GM18502 (cell line): ENCODE results near the gene TNS3.
"Not testable (repeated sequence)": the region's sequence is repeated elsewhere in the genome, so short reads cannot be mapped to it uniquely, and the experiment has no call there.

Experiments
- ATAC-seq: cut with Tn5 transposase; IDR thresholded peaks from one replicate; pipeline ENCODE4 v1.9.1; 2021; ENCODE audit warnings: mild to moderate bottlenecking; ENCODE audit not compliant: unreplicated experiment, poor library complexity

TNS3 gene

DNA sequence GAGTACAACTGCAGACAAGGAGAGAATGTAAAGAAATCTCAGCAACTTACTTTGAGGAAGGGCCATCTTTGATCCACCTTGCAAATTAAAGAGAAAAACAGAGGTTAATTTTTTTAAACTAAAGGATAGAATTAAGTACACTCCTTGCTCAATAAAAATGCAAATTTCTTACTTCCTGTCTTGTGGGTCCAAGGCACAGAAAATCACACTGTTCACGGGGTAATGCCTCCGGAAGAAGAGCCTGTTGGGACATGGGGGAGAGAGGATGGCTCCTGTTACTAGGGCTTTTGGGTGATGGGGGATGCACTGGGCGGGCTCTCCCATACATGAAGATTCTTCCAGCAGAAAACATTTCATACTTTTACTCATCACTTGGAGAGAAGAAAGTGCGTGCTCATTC, 301.8 kb downstream of the TNS3 start:
- ATAC-seq: no peak

DNA sequence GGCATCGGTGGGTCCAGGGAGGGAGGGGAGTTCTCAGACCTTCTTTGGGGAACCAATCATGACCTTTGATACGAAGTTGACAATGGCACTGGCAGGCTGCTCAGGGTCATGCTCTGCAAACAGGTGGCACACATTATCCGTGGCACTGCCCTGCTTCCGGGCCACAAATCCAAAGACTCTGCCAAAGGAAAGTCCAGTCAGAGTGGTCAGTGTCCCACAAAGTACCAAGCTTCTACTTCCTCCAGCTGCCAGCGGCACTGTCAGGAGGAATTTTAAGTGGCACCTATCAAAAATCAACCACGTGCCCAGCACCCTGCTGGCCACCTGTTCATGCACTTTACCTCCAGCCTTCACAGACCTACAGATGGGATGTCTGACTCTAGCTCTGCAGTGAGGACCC, 303.9 kb downstream of the TNS3 start:
- no peak for ATAC-seq

DNA sequence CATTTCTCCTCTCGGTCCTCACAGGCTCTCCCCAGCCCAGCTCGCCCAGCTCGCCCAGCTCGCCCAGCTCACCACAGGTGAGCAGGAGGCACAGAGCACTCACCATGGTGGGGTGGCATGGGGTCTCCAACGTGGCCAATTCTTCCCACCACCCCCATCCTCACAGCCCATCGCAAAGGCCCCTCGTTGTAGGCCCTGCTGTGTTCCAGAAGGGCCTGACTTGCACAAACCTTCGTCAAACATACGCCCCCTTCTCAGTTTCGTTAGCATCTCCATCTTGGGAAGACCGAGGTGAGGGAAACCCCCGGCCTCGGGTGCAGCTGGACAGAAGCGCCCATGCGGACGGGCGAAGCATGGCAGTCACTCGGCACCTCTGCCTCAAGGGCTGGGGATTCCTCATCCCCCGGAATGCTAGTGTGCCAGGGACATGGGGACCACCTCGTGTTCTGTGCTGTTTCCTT, 304.6 kb downstream of the TNS3 start:
- no peak for ATAC-seq

DNA sequence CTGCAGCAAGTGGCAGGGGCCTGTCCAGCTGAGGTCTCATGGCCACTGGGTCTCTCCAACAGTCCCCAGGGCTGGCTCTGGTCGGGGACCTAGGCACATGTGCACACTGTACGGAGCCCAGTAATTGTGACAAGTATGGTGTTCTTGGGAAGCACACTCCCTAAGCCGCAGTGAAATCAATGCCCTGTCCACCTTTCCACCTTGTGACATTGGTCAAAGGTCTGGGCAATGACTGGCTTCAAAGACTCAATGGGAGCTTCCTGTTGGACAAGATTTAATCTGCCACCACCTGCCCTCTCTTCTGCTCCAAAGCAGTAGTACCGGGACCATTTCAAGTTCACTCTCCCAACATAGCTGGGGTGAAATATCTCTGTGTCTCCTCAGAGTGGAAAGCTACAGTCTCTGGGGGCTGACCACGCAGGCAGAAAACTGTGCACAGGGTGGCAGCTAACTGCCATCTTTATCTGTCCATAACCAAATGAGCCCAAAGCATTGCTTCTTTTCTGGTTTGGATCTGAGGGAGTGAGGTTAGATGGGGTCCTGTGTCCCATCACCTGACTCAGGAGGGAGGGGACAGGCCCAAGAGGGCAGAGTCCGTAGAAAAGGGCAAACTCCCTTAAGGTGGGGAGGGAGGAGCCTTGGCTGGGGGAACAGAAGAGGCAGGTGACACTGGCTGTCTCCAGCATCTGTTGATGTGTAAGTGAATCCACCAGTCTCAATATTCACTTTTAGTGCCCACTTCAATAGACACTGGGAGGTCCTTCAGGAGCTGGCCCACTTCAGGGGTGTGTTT, 307.7 kb downstream of the TNS3 start:
- no peak for ATAC-seq

DNA sequence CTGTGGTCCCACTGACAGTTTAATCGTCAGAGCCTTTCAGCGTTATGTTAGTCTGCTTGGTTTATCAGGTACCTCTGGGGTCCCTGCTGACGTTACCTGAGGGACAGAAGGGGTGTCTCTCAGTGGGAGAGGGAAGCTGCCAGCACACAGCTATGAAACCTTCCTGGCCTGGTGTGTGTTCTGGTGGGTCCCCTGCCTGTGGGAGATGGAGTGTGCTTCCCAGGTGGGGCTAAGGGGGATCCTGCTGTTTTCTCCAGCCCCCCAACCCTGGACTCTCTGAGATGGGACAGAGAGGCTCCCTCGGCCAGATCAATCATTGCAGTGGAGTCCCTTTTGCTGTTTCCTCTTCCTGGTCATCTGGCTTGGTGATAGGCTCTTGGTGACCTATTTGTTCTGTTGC, 308.8 kb downstream of the TNS3 start:
- ATAC-seq: no peak

DNA sequence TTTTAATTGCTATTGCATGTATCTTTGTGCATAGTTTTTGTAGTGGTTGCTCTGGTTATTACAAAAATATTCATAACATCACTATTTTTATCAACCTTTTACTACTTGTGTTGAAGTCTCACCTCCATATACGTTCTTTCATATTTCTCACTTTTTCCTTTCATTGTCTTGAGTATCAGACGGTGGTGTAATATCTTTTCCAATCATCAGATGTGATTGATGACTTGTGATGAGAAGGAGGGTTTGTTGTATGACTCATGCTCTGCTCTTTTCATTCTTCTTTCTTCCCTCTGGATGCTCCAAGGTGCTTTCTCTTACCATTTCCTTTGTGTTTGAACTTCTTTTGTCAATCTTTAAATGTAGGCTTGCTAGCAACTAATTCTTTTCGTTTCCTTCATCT, 310.2 kb downstream of the TNS3 start:
- ATAC-seq: no peak

DNA sequence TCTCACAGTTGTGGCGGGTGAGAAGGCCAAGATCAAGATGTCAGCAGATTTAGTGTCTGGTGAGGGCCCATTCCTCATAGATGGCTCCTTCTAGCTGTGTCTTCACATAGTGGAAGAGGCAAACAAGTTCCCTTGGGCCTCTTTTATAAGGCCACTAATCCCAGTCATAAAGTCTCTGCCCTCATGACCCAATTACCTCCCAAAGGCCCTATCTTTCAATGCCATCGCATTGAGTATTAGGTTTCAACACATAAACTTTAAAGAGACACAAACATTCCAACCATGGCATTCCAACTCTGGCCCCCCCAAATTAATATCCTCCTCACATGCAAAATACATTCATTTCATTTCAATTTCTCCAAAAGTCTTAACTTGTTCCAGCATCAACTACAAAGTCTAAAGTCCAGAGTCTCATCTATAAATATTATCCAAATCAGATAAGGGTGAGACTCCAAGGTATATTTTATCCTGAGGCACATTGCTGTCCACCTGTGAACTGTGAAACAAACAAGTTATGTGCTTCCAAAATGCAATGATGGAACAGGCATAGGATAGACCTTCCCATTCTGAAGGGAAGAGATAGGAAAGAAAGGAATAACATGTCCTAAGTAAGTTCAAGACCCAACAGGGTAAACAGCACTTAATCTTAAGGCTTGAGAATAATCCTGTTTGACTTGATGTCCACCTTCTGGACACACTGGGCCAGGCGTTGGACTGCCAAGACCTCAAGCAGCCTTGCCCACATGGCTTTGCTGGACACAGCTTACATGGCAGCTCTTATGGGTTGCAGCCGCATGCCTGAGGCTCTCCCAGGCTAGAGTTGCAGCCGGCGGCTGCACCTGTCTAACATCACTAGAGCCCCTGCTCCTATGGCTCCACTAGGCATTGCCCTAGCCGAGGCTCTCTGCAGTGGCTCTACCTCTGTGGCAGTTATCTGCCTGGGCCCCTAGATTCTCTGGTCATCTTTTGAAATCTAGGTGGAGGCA, 312.8 kb downstream of the TNS3 start:
- ATAC-seq: no peak

DNA sequence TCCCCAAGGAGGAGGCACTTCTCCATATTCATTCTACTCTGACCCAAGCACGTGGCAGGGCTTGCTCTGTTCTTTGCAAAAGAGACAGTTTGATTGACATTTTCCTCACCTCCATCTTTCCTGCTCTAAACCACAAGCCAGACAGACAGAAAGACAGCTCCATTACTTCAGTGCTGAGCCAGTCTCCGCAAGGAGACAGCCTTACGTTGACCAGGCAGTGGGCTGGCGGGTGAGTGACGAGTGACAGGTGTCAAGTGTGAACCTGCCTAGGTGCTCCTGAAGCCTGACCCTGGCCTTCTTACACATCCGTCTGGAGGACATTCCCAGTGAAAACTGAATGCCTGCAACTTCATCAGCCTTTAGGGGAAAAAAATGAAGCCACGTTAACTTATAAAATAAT, 314.6 kb downstream of the TNS3 start:
- no peak for ATAC-seq

DNA sequence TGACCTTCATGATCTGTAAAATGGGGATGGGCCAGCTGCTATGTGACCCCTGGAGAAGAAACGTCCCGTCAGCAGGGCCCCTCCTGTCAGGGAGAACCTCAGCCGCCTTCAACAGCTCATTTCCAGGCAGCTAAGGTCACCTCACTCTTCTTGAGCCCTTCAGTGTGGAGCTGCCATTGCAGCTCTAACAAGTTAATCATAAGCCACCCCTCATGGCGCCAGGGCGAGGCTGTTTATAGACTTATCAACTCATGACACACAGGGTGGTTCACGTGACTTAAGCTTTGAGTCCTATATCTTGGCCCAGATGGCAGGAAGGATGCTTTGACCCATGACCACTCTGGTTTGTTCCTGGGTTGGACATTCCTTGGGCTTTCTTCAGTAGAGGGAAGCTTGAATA, 315.1 kb downstream of the TNS3 start:
- ATAC-seq: no peak

DNA sequence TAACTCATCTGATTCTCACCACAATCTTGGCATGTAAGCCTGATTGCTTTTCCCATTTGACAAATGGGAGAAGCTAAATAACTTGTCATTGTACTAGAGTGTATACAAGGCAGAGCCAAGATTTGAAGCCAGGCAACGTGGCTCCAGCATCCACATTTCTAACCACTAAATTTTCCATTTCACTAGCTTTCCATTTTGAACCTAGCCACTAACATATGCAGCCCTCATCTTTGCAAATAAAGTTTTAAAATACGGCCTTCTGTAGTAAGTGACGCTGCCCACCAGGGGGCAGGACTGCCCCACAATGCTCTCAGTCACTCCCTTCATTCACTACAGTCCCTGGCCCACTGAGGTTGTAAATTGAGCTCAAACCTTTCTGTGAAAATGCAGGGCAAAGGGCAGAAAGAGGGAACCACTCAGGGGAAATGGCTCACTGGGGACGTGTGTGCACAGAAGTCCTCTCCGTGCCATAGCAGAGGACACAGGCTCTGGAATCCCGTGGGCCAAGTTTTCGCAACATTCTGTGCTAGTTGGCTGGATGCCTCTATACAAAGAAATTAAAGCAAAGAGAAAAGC, 315.7 kb downstream of the TNS3 start:
- ATAC-seq: peak; percentile 73

DNA sequence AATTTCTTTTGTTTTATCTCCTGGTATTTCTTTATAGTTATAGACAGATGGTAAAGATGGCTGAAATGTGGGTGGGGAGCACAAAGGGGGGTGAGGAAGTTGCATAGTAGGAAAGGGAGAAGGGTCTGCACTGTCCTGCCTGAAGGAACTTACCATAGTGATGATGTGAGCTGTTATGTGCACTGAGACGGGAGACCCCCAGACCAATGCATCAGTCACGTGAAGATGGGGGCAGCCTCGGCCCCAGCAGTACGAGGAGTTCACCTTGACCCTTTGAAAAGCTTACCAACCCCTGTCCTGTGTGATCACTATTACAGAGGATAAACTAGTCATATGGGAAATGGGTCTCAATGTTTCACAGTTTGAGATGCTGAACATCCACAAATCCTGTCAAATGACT, 316.3 kb downstream of the TNS3 start:
- ATAC-seq: no peak

DNA sequence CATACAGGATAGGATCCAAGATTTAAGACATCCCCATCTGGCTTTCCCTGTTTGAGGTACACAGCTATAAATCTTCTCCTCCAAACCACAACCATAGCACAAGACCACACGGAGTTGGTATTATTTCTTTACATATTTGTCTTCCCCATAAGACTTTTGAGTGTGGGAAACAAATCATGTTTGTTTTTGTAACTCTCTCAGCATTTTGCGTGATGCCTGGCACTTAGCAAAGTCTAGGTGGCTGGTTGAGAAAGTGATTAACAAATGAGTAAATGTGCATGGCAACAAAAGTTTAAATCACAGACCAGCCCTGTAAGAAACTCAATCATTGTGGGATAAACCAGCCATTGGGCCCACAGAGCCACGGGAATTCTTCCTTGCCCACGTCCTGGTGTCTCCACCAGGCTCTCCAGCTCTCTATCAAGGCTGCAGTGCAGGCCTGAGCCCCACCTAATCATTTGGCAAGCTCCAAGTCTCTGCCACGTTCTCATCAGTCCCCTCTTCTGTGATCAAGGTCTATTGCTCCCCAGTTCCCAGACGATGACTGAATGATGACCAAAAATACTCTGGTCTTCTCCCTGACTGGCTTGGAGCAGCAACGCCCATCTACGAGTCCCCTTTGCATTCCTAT, 317.8 kb downstream of the TNS3 start:
- ATAC-seq: no peak

DNA sequence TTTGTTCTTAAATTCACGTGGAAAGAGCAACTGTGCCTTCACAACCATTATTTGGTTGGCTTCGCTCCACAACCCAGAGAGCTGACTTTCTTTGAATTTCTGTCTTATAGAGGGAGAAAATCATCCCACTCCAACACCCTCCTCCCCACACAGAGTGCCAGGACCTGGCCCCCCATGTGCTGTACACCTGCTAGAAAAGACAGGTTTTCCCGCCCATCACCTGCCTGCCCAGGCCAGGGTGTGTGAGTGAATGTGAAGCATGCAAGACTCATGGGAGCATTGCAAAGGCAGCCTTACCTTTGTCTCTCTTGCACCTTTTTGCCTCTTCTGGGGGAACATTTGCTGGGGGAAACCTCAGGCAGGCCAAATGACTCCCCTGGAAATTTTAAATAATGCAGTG, 319.0 kb downstream of the TNS3 start:
- no peak for ATAC-seq

DNA sequence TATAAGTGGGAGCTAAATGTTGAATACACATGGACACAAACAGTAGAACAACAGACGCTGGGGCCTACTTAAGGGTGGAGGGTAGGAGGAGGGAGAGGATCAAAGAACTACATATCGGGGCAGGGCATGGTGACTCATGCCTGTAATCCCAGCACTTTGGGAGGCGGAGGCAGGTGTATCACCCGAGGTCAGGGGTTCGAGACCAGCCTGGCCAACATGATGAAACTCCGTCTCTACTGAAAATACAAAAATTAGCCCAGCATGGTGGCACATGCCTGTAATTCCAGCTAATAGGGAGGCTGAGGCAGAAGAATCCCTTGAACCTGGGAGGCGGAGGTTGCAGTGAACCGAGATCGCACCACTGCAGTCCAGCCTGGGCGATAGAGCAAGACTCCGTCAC, 319.8 kb downstream of the TNS3 start:
- not testable (repeated sequence) for ATAC-seq

DNA sequence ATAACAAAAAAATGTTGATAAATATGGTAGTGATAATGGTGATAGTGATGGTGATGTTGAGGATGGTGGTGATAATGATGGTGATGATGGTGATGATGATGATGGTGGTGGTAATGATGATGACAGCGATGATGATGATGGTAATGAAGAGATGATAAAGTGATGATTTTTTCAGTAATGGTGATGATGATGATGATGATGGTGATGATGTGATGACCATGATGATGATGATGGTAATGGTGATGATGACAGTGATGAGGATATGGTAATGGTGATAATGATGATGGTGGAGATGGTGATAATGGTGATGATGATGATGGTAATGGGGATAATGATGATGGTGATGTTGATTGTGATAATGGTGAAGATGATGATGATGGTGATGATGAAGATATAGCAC, 321.6 kb downstream of the TNS3 start:
- ATAC-seq: no peak

DNA sequence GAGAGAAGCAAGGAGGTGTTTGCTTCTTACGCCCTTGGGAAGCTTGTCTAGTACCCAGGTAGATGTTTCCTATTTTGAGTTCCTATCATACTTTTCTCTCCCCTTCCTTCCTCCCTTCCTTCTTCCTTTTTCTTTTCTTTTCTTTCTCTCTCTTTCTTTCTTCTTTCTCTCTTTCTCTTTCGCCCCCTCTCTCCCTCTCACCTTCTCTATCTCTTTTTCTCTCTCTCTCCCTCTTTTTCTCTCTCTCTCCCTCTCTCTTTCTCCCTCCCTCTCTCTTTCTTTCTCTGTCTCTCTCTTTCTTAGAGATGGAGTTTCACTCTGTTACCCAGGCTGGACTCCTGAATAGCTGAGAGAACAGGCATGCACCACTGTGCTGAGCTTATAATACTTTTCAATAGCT, 322.2 kb downstream of the TNS3 start:
- ATAC-seq: no peak

DNA sequence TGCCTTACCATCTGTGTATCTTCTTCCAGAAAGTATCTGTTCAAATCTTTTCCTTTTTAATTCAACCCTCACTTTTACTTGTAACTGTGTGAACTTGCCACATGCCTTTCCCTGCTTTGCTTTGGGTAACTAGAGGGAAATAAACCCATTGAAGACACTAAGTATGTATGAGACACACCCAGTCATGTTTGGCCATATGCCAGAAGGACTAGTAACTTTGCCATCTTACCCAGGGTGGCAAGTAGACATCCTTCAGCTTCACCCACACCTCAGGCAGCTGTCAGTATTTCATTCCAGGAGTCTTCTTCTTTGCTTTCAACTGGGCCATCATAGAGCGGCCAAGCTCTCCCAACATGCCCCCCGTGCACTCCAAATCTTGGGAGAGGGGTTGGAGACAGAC, 323.1 kb downstream of the TNS3 start:
- ATAC-seq: no peak

DNA sequence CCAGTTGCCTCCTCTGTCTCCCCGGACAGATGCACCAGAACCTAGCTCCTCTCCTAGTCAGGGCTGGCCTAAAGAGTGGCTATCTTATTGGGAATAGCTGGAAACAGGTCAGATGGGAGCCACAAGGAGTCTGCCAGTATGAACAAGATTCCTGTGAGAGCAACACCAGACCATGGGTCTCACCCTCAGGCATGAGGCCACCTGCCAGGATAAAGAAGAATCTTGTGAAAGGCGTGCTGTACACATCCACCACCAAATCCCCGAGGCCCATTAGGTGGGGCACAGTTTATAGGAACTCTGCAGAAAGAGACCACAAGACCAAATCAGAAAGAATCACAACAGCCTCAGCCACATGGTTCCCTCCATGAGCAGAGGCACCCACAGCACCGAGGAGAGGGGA, 325.9 kb downstream of the TNS3 start:
- no peak for ATAC-seq

DNA sequence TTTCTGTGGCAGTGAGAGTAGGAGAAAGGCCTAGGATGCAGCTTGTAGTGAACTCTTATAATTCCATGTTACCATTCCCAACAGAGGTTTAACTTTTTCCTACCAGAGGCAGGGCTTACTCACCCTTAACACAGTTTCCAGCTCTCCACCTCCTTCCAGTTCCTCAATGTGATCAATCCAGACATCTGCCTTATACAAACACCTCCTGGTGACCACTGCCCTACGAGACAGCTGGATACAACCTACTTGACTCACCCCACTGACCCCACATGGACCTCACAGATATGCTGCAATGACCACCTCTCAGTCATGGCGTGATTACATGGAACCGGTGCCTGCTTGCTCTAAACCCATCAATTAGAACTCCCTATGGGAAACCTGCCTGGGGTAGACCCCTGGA, 326.5 kb downstream of the TNS3 start:
- ATAC-seq: no peak

DNA sequence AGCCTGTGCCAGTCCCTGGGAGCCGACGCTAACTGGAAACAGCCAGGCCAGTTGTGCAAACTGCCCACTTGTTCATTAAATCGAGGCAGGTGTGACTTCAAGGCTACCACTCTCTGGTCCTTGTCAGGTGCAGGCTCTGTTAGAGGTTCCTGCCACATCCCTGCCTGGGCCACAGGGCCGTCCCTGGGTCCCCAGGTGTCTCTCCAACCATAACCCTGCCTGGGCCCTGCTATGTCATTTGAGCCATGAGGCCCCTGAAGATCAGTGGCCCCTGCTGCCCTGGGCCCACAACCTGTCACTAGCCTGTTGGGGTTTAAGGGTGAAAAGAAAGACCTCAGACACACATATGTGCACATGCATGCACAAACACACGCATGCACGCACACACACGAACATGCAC, 326.9 kb downstream of the TNS3 start:
- no peak for ATAC-seq
